ENCODE measurements around the gene PPFIBP1.

GRCh38 chr12:27550653-27550975 is 26.6 kb downstream of the PPFIBP1 start:
- no peak for TF ChIP-seq CTCF (IDR thresholded peaks at IDR 0.05)
- no peak for TF ChIP-seq POLR2A (IDR thresholded peaks at IDR 0.05)
- TF ChIP-seq POLR2AphosphoS5 (IDR thresholded peaks at IDR 0.05) = no peak

Measured in suprapubic skin (tissue), 4 donors.